HG03103 (cell line): Measurements from ENCODE around the gene C16orf96.

ENCODE experiments used
- ATAC-seq: cut with Tn5 transposase; IDR thresholded peaks from one replicate; pipeline ENCODE4 v1.9.1; 2021; ENCODE audit warnings: low read depth; ENCODE audit not compliant: unreplicated experiment

C16orf96 gene

GRCh38 chr16:4556112-4556511 lies at the start of gene C16orf96:
TSS of gene C16orf96 (plus strand) at chr16:4556340. CDS start at chr16:4556490, 150 bp downstream.
- ATAC-seq: no peak

DNA sequence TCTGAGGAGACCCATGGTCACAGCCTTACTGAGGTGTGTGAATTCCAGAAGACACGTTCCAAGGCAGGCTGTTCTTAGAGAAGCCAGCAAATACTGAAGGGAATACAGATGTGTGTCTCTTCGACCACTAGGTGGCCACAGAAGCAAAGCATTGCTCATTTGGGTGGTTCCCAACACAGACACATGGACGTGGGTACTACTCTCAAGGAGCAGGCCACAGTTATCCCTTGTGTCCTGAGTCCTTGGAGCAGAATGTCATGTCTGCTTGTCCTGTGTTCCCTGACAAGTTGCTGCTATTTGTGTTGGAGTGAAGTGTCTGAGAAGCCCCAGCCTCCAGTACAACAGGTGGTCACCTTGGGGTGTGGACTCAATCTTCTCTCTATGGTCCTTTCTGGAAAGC lies 49.7 kb upstream of the C16orf96 start:
- no peak for ATAC-seq

GRCh38 chr16:4507588-4508345 lies 48.4 kb upstream of the C16orf96 start:
- no peak for ATAC-seq

GRCh38 chr16:4508806-4509205 lies 47.3 kb upstream of the C16orf96 start:
- ATAC-seq: no peak

- no peak for ATAC-seq
Measured at GRCh38 chr16:4509420-4509819, 46.7 kb upstream of the C16orf96 start.

GRCh38 chr16:4510131-4510530 lies 46.0 kb upstream of the C16orf96 start:
- ATAC-seq: no peak

- no peak for ATAC-seq
Measured at GRCh38 chr16:4510747-4511426, 45.3 kb upstream of the C16orf96 start.

GRCh38 chr16:4511441-4512082 lies 44.6 kb upstream of the C16orf96 start:
- ATAC-seq: no peak

- no peak for ATAC-seq
Measured at GRCh38 chr16:4512473-4512872, 43.7 kb upstream of the C16orf96 start.

DNA sequence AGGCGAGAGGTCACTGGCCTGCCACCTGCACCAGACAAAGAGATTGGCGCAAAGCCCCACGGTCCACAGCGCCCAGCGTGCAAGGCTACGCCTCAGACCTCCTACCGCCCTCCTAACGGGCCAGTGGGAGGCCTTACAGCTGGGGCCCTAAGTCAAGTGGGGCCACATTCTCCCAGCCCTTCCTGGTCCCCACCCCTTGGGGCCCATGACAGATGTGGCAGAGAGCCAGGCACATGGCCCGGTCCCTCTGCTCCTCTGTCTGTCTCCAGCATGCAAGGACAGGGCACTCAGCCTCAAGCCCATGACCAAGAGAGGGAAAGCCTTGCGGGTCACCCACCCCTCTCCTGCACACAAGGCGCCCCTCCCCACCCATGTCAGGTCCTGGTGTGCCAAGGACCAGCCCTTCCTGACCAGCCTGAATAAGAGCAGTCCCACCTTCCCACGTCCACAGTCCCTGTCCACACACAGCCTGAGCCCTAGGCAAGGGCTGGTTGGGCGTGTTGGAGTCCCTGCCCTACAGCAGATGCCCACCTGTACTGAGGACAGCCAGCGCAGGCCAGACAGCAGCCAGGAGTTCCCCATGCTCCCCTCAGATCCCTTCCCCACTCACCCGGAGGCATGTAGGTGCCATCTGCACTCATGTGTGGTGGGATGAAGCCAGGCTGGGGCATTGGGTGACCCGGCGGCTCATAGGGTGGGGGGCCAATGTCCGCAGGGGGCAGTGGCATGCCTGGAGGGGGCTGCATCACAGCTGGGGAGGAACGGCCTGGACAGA lies 42.9 kb upstream of the C16orf96 start:
- no peak for ATAC-seq

GRCh38 chr16:4513881-4514280 lies 42.3 kb upstream of the C16orf96 start:
- no peak for ATAC-seq

GRCh38 chr16:4514606-4515005 lies 41.5 kb upstream of the C16orf96 start:
- ATAC-seq: no peak

DNA sequence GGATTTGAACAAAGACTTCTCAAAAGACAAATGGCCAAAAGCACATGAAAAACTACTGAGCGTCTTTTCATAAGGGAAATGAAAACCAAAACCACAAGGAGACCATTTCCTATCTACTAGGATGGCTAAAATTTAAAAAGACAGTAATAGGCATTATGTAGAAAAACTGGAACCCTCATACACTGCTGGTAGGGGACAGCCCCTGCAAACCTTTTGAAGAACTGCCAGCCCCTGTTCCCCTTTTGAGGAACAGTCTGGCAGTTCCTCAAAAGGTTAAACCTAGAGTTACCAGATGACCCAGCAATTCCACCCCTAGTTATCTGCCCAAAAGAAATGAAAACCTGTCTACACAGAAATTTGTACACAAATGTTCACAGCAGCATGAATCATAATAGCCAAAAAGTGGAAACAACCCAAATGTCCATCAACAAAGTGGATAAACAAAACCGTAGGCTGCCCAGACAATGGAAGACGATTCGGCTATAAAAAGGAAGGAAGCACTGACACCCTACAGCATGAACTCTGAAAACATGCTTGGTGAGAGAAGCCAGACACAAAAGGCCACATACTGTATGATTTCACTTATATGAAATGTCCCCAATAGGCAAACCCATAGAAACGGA lies 40.4 kb upstream of the C16orf96 start:
- ATAC-seq: peak; percentile 63

GRCh38 chr16:4517812-4518680 lies 38.1 kb upstream of the C16orf96 start:
- no peak for ATAC-seq

DNA sequence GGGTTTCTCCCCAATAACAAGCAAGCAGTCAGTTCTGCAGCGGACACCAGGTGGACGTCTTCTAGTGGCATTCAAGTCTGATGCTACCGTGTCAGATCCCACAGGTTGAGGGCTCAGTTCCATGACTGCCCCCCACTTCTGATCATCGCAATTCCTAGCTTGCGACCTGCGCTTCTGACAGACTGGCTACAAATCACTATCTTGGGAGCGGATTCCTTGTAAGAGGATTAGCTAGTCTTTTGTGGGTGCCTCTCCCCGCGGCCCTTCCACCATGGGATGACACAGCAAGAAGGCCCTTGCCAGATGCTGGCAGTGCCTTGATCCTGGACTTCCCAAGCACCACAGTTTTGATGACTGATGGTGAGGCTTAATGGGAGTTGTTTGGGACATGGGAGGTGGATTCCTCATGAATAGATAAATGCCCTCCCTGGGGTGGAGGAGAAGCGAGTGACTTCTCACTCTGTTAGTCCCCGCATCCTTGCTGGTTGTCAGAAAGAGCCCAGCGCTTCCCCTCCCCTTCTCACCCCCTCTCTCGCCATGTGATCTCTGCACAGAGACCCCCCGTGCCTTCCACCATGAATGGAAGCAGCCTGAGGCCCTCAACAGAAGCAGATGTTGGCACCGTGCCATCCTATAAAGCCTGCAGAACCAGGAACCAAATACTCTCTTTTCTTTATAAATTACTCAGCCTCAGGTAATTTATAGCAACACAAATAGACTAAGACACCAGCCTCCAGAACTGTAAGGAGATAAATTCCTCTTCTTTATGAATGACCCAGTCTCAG lies 36.7 kb upstream of the C16orf96 start:
- ATAC-seq: no peak

- ATAC-seq: no peak
Measured at GRCh38 chr16:4520913-4521312, 35.2 kb upstream of the C16orf96 start.

DNA sequence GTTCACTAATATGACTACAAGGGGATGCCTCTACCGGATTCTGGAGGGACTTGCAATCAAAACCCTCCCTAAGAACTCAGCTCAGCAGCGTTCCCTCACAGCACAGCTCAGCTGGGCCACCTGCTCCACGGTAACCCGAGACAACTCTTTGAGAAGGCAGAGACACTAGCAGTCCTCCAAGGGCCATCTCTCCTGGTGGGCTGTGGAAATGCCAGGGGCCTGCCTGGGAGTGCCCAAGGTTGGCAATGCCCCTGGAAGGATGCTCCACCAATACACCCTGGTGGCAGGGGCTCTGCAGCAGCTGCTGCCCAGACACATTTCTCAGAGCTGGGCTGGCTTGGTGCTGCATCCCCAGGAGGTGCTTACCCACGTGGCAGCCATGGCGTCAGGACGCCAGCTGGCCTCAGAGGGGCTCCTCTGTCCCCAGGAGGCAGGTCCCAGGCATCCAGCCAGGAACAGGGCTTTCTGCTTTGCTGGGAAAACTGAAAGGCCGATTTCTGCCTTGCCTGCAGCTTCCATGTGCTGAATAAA lies 34.0 kb upstream of the C16orf96 start:
- ATAC-seq: no peak

GRCh38 chr16:4523686-4524085 lies 32.5 kb upstream of the C16orf96 start:
- no peak for ATAC-seq
